Inferior parietal cortex (tissue), 1 donor: ENCODE data around the gene MRPL36.

ENCODE experiments used
- DNase-seq: peaks from one replicate; pipeline ENCODE4 v3.0.0-alpha.2; 2016; ENCODE audit errors: extremely low spot score

MRPL36 gene

GRCh38 chr5:1764606-1764960 lies 35.1 kb downstream of the MRPL36 start:
- no peak for DNase-seq

GRCh38 chr5:1763960-1764605 lies 35.6 kb downstream of the MRPL36 start:
- no peak for DNase-seq

DNA sequence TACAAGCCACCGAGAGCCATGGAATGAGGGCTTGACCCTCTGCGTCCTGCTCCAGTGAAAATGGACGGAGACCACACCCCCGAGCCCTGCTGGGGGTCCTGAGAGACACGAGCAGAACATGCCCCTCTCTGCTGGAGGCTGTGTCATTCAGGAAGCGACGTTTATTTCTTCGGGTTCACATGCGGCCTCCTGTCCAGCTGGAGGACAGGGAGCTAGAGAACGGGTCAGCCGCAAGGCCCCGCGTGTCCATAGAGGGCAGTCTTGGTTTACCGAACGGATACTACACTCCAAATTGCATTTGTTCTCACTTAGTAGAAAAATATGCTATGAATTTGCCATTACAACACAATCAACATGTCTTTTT lies 36.1 kb downstream of the MRPL36 start:
- peak; percentile 3 for DNase-seq

DNA sequence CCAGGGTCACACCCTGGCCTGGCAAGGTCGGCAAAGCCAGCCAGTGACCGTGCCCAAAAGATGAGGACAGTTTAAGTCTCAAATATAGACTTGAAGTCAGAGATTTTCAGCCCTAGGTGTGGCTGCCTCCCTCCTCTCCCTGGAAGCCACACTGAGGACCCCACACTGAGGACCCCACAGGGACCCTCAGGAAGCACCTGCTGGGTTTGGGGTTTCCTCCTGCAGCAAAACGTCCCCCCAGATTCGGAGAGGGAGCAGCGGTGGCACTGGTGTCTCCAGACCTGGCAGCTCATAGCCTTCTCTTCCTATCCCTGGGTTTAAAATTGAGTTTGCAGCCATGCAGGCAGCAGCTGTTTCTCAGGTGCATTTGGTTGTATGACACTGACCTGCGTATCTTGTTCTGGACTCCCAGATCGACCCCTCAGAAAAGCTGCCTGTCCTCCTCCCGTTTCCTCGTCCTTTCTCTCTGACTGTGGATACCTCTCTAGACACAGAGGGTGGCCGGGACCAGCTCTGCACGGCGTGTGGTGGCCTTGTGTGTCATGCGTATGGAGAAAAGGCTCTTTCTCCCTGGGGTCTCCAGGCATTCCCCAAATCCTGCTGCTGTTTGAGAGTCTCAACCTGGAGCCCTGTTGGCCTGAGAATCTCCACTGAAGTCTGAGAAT lies 36.6 kb downstream of the MRPL36 start:
- DNase-seq: no peak

GRCh38 chr5:1762121-1762882 lies 37.3 kb downstream of the MRPL36 start:
- DNase-seq: no peak

DNA sequence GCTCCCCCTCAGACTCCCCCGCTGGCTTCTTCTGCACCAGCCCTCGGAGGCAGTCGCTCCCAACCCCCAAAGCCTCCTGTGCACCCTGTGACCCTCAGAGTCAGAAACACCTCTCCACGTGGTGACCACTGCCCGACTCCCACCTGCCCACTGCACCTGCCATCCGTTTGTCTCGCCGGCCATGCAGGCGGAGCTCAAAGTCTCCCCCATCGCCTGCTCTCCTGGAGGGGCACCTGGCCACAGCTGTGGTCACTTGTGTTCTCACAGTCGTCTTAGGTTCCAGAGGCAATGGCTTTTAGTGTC lies 38.2 kb downstream of the MRPL36 start:
- DNase-seq: no peak

DNA sequence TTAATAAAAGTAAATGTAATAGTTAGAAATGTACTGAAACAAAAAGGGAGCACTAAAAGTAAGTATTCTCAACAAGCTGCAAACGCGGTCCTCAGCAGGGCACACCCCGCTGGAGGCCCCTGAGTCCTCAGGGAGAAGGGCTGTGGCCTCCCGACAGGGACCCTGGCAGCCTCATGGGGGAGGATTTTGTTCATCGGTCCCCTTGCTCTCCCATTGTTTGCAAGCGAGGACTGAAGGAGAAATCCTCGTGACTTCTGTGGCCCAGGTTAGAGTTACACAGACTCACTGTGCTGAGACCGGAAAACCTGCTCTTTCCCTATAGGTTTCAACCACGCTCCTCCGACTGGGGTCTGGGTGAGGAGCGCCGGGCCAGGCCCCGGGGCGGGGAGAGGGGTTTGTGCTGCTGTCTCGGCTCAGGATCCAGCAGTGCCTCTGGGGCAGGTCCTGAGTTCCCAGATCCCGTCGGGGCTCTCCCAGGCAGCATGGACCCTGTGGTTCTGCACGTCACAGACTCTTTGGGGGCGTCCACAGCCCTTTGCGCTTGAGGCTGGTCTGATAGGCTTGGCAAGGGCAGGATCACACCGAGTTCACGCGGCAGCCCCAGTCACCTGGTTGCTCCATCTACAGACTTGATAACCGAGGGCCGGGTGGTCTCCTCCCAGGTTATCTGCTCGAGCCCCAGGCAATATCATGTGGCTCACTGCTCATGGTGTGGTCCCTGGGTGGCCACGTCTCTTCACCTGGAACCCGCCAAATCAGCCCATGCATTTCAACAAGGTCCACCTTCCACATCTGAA lies 38.8 kb downstream of the MRPL36 start:
- no peak for DNase-seq

DNA sequence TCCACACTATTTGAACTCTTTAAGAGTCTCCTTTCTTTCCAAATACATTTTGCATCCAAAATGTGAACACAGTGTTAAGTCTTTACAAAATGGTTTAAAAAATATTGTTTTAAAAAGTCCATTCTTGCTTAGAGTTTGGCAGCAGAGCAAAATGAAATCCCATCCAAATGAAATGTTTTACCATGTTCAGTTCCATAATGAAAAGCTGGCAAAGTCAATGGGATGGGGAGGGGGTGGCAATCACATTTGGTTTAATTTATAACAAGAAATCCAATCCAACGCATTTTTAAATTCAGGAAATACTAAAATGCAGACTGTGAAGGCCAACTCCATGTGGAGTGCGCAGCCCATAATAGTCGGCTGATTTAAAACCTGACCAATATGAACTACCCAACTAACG lies 39.4 kb downstream of the MRPL36 start:
- no peak for DNase-seq

- no peak for DNase-seq
Measured at GRCh38 chr5:1759378-1759970, 40.2 kb downstream of the MRPL36 start.

GRCh38 chr5:1758574-1758973 lies 41.1 kb downstream of the MRPL36 start:
- no peak for DNase-seq

DNA sequence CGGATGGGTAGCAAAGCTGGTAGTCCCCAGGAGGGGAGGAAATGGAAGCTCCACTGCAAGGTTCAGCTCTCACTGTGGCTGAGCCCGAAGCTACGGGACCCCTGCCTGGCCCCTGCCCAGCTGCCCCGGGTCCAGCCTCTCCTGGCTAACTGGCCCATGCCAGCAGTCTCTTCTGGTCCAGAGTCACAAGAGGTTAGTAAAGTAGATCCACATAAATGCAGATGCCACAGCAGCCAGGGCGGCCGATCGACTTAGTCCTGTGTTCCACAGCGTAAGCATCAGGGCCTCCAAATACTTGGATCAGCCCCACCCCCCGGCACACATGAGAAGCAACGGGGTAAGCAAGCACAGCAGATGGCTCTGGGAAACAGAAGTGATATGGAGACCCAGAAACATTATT lies 42.1 kb downstream of the MRPL36 start:
- no peak for DNase-seq

DNA sequence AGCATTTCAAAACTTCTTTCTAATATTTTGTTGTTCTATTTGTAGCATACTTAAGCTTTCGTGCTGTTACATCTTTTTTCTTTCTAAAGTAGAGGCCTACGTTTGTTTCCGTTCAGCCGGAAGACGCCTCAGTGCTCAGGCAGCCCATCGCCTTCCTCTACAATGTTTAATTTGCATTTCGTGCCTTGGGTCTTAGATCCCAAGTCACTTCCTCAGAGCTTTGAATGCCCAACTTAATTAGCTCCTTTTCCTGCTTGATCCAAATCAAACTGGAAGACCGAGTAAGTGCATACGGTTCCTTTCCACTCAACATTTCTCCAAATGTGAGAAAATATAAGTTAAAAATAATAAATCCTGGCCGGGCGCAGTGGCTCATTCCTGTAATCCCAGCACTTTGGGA lies 43.2 kb downstream of the MRPL36 start:
- no peak for DNase-seq

DNA sequence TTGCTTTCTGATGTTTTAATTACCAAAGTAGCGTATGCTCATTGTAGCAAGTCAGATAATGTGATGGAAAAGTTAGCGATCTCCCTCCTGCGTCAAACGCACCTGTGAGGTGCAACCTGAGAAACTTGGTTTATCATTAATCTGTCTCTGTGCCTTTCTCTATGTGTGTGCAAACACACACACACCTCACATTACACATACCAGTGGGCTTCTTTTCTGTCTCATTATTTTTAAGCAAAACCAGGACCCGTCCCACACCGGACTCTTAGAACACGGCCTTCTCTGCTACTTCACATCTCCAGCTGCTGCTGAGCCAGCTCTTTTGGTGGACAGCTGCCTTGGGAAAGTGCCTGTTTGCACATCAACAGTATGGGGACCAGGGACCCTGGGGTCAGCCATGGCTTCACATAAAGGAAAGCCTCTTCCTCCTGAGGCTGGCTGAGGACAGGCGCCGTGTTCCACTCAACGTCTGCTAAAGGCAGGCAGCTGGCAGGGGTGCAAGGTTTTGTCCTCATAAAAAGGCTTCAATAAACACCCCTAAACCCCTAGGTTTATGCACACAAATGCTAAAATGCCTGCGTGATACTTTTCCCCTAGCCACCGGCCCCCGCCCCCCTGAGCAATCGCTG lies 44.2 kb downstream of the MRPL36 start:
- DNase-seq: no peak

- DNase-seq: no peak
Measured at GRCh38 chr5:1754531-1755220, 45.0 kb downstream of the MRPL36 start.

DNA sequence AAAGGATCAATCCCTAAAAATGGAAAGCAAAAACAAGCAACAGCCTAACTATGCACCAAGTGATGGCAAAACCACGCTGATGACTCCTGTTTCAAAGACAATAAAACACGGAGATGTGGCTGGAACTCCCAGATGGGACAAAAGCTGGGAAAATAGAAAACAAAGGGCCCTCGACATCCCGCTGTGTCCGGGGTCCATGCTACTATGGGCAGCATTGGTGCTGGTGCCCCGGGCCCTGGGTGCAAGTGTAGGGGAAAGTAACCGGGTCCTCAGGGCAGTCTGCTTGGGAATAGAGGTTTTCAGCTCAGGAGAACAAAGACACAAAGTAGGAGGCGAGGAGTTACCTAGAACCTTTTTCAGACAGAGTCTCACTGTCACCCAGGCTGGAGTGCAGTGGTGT lies 46.1 kb downstream of the MRPL36 start:
- no peak for DNase-seq

DNA sequence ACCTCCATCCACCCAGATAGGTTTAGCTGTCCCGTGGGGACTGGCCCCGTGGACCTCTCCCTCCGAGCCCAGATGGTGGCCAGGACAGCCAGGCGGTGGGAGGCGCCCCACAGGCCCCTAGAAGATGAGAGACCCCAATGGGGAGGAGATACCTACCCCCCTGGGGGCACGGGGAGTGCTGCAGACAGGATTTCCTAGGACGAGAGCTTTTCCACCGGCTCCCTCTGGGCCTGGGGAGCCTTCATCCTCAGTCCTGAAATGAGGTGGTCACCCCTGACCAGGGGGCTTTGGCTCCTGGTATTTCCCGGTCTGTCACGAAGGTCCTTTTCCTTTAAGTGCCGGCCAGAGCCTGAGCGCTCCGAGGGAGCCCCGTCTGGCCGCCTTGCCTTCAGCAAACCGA lies 46.8 kb downstream of the MRPL36 start:
- no peak for DNase-seq

DNA sequence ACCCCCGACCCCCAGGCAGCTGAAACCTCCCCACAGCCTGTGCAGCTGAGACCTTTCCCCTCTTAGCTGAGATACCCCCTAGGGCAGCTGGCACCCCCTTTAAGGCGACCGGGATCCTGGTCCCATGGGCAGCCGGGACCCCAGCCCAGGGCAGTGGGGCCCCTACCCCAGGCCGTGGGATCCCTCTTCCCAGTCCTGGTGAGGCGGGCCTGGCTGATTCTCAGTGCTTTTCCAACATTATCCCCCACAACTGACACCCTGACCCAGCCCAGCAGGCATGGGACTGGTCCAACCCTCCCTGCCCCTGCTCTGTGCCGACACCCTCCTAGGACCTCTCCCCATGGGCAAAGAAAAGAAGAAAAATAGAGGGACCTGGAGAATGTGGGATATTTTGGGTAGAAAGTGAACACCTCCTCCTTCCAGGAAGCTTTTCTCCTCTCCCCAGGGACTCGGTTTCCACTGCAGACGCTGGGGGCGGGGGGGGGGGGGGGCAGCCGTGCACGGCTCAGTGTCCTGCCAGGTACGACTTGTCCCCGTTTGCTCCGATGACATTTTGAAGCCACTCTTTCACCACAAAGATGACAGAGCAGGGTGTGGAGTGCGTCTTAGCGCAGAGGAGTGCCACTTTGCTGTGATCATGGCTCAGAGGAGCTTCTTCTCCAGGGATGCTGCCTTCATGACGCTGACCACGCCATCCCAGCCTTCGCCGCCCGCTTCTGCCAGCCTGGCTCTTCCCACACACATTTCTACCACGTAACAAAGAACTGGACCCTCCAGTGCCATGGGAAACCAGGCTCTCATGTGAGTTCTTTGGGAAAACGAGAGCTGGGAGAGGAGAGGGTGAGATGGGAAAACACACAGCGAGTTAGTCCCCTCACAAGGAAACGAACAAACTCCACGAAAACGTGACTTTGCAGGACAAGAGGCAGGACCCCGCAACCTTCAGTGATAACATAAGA lies 47.5 kb downstream of the MRPL36 start:
- no peak for DNase-seq

DNA sequence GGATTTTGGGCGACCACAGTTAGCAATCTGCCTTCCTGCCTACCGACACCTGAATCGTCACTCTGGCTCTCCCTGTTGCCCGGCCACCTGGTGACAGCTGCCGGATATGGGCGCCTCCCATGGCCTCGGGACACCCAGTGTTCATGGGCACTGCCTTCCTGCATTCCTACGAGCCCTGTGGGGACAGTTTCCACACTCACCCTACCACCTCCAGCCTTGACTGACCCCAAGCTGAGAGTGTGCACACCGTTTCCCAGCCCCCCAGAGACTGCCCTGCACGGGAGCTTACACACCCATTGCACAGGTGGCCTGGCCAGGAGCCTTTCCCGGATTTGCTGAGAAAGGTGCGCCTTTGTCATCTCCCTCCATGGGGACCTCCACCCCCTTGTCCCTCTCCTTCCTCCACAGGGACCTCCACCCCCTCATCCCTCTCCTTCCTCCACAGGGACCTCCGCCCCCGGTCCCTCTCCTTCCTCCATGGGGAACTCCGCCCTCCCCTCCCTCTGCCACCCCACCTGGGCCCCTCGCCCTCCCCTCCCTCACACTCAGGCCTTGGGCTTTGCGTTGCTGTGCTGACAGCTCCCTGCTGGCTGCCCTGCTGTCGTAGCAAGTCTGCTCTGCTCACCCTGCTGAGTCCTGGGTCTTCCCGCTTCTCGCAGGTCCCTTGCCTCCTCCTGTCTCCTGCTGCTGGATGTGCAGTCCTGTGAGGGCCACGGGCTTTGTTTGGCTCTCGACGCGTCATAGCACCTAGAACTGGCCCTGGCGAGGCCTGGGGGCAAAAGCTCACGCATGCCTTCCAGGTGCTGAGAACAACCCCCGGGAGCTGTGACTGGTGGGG lies 48.4 kb downstream of the MRPL36 start:
- DNase-seq: no peak

DNA sequence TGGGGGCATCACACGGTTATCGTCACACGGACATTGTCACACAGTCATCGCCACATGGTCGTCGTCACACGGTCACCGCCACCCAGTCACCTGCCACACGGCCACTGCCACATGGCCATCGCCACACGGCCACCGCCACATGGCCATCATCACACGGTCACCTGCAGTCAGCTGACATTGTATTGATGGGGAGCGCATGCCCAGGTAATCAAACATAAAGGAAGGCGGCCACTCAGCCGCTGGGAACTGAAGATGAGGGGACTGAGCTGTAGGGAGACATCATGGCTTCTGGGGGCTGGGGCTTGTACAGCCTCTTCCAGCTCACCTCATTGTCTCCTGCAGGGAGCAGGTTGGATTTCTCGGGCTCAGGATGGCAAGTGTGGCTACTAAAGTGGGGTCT lies 49.2 kb downstream of the MRPL36 start:
- no peak for DNase-seq
